Colon (tissue), 2 donors: ENCODE measurements around the gene IFNA7.
"Not testable (repeated sequence)": the region's sequence is repeated elsewhere in the genome, so short reads cannot be mapped to it uniquely, and the experiment has no call there.

Experiments
- FAIRE-seq: peaks from 2 replicates; lab custom pipeline; 2012; peaks lifted over from hg19 to GRCh38; lab: Jason Lieb, UNC
- donor health status: control.
- donor health status: control.

Gene IFNA7

DNA sequence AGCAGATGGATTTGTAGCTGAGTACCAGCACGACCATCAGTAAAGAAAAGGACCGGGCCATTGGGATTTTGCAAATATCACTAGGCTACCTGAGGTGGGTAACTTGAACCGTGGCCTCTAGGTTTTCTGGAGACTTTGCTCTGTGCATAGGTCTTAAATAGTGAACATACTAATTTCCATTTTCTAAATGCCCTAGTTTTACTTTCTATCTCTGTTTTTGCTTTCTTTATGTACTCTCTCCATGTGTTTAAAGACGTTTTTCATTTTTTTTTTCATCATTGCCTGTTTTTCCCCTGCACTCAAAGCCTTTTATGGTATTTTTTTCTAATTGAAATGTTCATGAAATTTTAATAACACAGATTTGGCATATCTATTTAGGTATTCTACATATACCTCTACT lies at the start of gene IFNA7:
TSS of gene IFNA7 (minus strand) at position 101 of the 400 bp plus-strand sequence. CDS start at position 61, 40 bp downstream.
- not testable (repeated sequence) for FAIRE-seq

DNA sequence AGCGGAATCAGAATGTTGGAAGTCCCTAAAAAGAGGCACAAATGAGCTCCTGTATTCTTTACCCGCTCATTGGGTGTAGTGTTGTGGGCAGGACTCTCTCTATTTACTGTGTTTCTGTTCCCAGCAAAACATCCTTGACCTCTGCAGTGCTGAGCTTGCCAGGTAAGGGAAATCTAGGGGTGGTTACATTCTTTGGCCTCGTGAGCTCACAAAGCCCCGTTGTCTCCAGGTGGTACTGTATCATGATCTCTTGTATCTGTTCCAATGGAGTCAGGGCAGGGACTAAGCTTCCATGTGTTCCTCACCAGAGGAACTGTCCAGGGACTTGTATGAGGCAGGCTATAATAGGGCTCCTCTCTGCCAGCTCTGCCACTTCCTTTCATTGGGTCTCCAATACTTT lies 49.6 kb upstream of the IFNA7 start:
- no peak for FAIRE-seq

DNA sequence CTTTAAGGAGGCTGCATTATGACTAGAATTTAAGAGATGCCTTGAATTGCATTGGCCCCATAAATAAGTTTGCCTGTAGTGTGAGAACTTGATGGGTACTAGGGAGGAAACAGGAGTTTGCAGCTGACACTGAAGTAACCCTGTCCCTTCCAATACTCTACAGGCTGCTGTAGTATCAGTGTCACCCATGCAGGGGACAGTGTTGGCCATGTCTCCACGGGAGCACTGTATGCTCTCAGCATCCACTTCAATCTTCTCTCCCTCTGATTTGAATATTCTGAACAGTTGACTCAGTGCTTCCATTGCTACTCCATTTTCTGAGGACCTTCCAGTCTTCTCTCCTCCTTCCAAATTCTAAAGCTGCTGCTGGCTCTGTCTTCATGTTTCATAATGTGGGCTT lies 49.2 kb upstream of the IFNA7 start:
- no peak for FAIRE-seq

DNA sequence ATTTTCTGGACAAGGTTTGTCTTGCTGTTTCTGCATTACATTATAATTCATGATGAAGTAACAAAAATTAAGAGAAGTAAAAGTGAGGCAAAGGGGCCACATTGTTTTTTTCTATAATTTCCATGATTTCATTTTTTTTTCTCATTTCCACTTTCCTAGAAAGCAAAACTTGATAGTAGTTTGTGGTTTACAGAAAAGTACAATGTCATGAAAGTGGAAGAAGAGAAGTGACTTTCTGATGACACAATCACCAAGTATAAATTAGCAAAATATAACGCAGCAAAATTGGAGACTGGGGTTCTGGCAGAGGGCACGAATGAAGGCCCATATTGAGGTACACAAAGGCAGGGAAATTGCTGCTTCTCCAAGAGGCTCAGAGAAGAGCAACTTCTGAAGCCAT lies 42.8 kb upstream of the IFNA7 start:
- no peak for FAIRE-seq

DNA sequence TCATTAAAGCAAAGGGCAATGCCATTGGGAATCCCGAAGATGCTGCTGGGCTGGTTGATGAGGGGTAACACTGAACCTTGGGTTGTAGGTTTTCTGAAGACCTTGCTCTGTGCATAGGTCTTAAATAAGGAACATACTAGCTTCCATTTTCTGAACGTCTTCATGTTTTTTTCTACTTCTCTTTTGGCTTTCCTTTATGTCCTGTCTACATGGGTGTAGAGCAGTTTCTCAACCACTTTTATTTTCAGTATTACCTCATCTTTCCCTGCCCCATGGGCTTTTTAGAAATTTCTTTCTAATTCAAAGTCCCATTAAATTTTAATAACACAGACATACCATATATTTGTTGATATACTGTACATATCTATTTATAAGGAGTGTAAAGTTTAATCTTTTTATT lies 37.9 kb upstream of the IFNA7 start, which contains the start of gene IFNA14:
TSS of gene IFNA14 (minus strand) at position 95 of the 400 bp plus-strand sequence. CDS start at position 25, 70 bp downstream.
- FAIRE-seq = no peak

DNA sequence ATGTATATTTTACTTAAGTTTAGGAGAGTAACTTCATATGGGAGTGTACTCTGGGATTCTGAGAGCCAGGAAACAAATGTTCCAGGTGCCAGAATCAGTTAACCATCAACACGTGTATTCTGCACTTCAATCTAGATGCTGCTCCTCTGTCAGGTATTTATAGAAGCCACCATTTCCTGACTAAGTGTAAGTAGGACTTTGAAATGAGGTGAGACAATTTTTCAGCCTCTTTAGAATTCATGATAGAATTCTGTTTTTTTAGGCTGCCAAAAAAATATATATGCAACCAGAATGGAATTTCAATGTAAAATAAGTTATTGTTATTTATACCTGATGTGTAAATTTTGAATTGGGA lies 34.3 kb upstream of the IFNA7 start:
- FAIRE-seq = not testable (repeated sequence)

DNA sequence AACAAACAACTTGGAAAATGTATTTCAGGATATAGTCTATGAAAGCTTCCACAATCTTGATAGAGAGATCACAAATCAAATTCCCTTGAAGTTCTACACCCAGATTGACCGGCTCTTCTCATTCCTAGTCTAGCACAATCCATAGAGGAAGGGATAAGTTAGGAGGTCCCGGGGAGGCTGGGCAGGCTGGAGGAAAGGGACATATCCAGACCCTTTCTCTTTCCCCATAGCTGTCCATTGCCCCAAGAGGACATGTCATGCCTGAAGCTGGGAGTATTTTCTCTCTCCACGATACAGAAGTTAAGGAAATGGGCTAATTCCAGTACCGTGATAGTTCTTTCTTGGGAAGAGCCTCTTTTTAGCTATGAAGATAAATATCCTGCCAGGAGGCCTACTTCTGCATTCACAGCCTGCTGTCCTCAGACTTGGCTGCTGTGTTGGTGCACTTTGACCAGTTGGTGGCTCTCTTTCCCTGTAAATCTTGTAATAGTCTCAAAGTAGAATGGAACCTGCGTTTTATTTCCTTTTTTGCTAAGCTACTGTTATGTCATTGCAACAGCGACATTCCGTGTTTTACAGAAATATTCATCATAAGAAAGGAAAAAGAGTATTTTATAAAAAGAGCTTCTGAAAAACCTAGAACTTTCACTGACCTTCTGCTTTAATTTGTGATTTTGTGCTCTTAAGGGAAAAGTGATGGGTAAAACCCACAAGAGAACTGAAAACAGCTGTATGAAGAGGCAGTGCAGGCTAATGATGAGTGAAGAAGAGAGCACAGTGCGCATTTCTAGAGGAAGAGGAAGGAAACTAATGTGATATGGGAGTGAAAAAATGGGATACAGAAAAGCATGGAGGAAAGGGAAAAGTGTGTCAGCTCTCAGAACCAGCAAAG lies 33.7 kb upstream of the IFNA7 start:
- FAIRE-seq = not testable (repeated sequence)

DNA sequence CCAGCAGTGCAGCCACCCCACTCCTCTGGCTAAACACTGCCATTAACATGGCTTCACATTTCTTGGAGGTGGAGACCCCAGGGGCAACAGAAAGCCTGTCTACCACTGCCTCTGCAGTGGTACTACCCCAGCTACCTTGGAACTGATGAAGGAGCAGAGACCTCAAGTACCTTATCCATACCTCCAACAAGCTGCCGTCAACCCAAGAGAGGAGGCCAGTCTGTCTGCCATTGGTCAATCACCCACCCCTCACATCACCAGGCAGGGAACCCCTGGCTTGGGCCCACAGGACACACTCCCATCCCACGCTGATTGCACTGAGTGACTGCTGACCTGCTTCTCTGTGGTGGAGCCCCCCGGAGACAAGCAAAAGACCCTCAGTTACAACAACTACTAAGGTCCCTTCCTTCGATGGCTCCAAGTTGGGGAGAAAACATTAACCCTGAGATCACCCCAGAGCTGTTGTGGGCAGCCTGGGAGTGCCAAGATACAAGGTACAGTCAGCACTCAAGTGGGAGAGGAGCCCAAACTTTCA lies 32.2 kb upstream of the IFNA7 start:
- FAIRE-seq = no peak

DNA sequence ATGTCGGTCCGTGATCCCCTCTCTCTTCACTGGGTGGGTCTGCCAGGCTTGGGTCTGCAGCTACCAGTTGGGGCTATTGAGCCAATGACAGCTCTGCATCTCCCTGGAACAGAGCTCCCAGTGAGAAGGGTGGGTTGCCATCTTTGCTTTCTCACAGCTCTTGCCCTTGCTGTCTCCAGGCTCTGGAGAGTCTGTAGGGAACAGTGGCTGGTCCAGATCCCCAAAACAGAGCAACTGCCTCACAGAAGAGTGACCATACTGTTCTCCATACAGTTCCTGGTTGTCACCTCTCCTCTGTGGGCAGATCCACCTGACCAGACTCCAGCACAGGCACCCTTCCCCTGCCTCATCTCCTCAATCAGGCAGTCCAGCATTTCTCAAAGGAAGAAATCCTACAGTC lies 31.3 kb upstream of the IFNA7 start:
- FAIRE-seq = no peak

DNA sequence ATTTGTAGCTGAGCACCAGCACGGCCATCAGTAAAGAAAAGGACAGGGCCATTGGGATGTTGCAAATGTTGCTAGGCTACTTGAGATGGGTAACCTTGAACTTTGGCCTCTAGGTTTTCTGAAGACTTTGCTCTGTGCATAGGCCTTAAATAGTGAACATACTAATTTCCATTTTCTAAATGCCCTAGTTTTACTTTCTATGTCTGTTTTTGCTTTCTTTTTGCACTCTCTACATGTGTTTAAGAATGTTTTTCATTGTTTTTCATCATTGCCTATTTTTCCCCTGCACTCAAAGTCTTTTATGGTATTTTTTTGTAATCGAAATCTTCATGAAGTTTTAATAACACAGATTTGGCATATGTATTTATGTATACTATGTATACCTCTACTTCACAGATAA lies 26.1 kb upstream of the IFNA7 start, which contains the start of gene IFNA17:
TSS of gene IFNA17 (minus strand) at position 101 of the 400 bp plus-strand sequence. CDS start at position 52, 49 bp downstream.
- FAIRE-seq = no peak

DNA sequence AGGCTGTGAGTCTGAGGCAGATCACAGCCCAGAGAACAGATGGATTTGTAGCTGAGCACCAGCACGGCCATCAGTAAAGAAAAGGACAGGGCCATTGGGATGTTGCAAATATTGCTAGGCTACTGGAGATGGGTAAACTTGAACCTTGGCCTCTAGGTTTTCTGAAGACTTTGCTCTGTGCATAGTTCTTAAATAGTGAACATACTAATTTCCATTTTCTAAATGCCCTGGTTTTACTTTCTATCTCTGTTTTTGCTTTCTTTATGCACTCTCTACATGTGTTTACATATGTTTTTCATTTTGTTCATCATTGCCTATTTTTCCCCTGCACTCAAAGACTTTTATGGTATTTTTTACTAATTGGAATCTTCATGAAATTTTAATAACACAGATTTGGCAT lies 15.2 kb upstream of the IFNA7 start, which contains the start of gene IFNA16:
TSS of gene IFNA16 (minus strand) at position 101 of the 400 bp plus-strand sequence. CDS start at position 95, 6 bp downstream.
- not testable (repeated sequence) for FAIRE-seq

DNA sequence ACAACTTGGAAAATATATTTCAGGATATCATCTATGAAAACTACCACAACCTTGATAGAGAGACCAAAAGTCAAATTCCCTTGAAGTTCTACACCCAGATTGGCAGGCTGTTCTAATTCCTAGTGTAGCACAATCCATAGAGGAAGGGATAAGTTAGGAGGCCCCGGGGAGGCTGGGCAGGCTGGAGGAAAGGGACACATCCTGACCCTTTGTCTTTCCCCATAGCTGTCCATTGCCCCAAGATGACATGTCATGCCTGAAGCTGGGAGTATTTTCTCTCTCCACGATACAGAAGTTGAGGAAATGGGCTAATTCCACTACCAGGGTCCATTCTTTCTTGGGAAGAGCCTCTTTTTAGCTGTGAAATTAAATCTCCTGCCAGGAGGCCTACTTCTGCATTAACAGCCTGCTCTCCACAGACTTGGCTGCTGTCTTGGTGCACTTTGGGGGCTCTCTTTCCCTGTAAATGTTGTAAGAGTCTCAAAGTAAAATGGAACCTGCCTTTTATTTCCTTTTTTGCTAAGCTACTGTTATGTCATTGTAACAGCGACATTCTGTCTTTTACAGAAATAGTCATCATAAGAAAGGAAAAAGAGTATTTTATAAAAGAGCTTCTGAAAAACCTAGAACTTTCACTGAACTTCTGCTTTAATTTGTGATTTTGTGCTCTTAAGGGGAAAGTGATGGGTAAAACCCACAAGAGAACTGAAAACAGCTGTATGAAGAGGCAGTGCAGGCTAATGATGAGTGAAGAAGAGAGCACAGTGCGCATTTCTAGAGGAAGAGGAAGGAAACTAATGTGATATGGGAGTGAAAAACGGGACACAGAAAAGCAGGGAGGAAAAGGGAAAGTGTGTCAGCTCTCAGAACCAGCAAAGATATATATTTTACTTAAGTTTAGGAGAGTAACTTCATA lies 11.7 kb upstream of the IFNA7 start:
- FAIRE-seq = not testable (repeated sequence)

DNA sequence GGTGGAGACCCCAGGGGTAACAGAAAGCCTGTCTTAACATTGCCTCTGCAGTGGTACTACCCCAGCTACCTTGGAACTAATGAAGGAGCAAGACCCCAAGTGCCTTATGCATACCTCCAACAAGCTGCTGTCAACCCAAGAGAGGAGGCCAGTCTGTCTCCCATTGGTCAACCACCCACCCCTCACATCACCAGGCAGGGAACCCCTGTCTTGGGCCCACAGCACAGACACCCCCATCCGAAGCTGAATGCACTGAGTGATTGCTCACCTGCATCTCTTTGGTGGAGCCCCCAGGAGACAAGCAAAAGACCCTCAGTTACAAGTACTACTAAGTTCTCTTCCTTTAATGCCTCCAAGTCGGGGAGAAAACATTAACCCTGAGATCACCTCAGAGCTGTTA lies 10.2 kb upstream of the IFNA7 start:
- not testable (repeated sequence) for FAIRE-seq

DNA sequence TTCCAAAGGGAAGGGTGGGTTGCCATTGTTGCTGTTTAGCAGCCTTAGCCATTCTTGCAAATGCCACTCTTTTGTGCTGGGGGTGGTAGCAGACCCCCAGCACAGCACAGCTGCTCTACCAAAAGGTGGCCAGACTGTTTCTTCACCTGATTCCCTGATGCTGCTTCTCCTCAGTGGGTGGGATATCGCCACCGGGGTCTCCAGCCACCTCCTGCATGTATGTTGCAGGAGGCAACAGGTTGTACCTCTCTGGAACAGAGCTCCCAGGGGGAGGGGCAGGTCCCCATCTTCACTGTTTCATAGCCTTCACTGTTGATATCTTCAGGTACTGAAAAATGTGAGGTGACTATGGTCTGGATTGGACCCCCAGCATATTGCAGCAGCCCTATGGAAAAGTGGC lies 8.8 kb upstream of the IFNA7 start:
- not testable (repeated sequence) for FAIRE-seq

DNA sequence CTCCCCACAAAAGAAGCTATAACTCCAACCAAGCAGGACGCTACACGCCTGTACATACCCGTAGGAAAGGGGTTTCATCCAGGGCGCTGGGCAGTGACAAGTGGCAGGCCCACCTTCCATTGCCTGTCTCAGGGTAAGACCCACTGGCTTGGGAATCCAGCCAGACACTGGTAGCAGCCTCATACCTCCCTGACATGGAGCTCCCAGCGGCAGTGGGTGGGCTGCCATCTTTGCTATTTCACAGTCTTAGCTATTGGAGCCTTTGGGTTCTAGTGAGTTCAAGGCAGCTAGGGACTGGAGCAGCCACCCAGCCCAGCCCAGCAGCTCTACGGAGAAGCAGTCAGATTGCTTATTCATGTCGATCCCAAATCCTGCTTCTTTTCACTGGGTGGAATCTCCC lies 8.3 kb upstream of the IFNA7 start:
- no peak for FAIRE-seq

DNA sequence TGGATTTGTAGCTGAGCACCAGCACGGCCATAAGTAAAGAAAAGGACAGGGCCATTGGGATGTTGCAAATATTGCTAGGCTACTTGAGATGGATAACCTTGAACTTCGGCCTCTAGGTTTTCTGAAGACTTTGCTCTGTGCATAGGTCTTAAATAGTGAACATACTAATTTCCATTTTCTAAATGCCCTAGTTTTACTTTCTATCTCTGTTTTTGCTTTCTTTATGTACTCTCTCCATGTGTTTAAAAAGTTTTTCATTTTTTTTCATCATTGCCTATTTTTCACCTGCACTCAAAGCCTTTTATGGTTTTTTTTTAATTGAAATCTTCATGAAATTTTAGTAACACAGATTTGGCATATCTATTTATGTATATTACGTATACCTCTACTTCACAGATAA lies 5.0 kb upstream of the IFNA7 start, which contains the start of gene IFNA10:
TSS of gene IFNA10 (minus strand) at position 101 of the 400 bp plus-strand sequence. CDS start at position 55, 46 bp downstream.
- not testable (repeated sequence) for FAIRE-seq

DNA sequence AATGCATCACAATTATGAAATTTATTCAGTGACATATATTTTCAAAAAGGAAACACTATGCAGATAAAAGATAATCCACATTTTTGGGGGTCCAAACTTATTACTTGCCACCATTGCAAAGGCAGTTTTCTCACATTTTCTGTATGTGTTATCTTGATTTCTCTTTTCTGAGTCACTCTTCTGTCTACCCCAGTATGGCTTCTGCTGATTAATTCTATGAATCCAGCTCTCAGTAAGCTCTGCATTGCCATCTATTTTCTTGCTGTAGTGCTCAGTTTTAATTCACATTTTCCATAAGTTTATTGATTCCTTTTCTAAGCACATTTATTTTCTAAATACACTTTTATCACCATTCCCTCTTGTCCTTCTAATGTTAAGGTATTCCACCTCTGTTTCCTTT lies 3.2 kb upstream of the IFNA7 start:
- FAIRE-seq = no peak

DNA sequence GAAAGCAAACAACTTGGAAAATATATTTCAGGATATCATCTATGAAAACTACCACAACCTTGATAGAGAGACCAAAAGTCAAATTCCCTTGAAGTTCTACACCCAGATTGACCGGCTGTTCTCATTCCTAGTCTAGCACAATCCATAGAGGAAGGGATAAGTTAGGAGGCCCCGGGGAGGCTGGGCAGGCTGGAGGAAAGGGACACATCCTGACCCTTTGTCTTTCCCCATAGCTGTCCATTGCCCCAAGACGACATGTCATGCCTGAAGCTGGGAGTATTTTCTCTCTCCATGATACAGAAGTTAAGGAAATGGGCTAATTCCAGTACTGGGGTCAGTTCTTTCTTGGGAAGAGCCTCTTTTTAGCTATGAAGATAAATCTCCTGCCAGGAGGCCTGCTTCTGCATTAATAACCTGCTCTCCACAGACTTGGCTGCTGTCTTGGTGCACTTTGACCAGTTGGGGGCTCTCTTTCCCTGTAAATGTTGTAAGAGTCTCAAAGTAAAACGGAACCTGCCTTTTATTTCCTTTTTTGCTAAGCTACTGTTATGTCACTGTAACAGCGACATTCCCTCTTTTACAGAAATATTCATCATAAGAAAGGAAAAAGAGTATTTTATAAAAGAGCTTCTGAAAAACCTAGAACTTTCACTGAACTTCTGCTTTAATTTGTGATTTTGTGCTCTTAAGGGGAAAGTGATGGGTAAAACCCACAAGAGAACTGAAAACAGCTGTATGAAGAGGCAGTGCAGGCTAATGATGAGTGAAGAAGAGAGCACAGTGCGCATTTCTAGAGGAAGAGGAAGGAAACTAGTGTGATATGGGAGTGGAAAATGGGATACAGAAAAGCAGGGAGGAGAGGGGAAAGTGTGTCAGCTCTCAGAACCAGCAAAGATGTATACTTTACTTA lies 6.9 kb downstream of the IFNA7 start:
- FAIRE-seq = not testable (repeated sequence)

DNA sequence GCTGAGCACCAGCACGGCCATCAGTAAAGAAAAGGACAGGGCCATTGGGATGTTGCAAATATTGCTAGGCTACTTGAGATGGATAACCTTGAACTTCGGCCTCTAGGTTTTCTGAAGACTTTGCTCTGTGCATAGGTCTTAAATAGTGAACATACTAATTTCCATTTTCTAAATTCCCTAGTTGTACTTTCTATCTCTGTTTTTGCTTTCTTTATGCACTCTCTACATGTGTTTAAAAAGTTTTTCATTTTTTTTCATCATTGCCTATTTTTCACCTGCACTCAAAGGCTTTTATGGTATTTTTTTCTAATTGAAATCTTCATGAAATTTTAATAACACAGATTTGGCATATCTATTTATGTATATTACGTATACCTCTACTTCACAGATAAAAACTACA lies 14.5 kb downstream of the IFNA7 start, which contains the start of gene IFNA4:
TSS of gene IFNA4 (minus strand) at position 101 of the 400 bp plus-strand sequence. CDS start at position 45, 56 bp downstream.
- peak; percentile 89 for FAIRE-seq

DNA sequence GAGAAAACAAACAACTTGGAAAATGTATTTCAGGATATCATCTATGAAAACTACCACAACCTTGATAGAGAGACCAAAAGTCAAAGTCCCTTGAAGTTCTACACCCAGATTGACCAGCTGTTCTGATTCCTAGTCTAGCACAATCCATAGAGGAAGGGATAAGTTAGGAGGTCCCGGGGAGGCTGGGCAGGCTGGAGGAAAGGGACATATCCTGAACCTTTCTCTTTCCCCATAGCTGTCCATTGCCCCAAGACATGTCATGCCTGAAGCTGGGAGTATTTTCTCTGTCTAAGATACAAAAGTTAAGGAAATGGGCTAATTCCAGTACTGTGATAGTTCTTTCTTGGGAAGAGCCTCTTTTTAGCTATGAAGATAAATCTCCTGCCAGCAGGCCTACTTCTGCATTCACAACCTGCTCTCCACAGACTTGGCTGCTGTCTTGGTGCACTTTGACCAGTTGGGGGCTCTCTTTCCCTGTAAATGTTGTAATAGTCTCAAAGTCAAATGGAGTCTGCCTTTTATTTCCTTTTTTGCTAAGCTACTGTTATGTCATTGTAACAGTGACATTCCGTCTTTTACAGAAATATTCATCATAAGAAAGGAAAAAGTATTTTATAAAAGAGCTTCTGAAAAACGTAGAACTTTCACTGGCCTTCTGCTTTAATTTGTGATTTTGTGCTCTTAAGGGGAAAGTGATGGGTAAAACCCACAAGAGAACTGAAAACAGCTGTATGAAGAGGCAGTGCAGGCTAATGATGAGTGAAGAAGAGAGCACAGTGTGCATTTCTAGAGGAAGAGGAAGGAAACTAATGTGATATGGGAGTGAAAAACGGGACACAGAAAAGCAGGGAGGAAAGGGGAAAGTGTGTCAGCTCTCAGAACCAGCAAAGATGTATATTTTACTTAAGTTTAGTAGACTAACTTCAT lies 18.9 kb downstream of the IFNA7 start:
- FAIRE-seq = not testable (repeated sequence)
